Chondrocyte (in vitro differentiated cells): Measurements from ENCODE around the gene GNAQ. TPM values are rescaled to one million over a fixed set of nuclear protein-coding genes. Genes with fewer than 3 reads are reported as not detected.
A peak's percentile ranks its signal among the peaks of the same experiment; 100 is the strongest.

Experiments
- DNase-seq: peaks from one replicate; pipeline ENCODE4 v3.0.0; 2021; ENCODE audit warnings: mixed read lengths, low spot score
- H3K27ac Mint-ChIP-seq: one replicate; pipeline ENCODE4 v1.8.0; 2021; ENCODE audit warnings: mild to moderate bottlenecking, moderate library complexity, mixed read lengths; ENCODE audit not compliant: unreplicated experiment
- H3K27me3 Mint-ChIP-seq: 2 replicates; pipeline ENCODE4 v1.8.0; 2021; ENCODE audit warnings: low read depth, mixed read lengths
- H3K36me3 Mint-ChIP-seq: 2 replicates; pipeline ENCODE4 v1.8.0; 2021; ENCODE audit warnings: low read depth, mixed read lengths
- H3K4me1 Mint-ChIP-seq: 2 replicates; pipeline ENCODE4 v1.8.0; 2021; ENCODE audit warnings: low read depth, mild to moderate bottlenecking, mixed read lengths
- H3K4me3 Mint-ChIP-seq: one replicate; pipeline ENCODE4 v1.8.0; 2021; ENCODE audit warnings: mild to moderate bottlenecking, moderate library complexity, mixed read lengths; ENCODE audit not compliant: unreplicated experiment
- H3K9me3 Mint-ChIP-seq: 2 replicates; pipeline ENCODE4 v1.8.0; 2021; ENCODE audit warnings: low read depth, mixed read lengths
- CTCF ChIP-seq: fragments of 200-600 bp; sonication (generic); IDR thresholded peaks from 2 replicates; pipeline ENCODE4 v1.5.0; 2021; ENCODE audit warnings: antibody characterized with exemption, mild to moderate bottlenecking, moderate library complexity
- total RNA-seq: library from RNA; stranded (reverse); gene quantifications from 3 replicates; pipeline ENCODE4 v1.2.1, GENCODE V29; 2021

The GNAQ gene
- total RNA-seq, 1 donor from 2014 or later = 87.0 TPM

GRCh38 chr9:77935211-77935610 is 96.4 kb downstream of the GNAQ start:
- Mint-ChIP-seq H3K27me3 (no peaks in the 10 kb centered on the region), H3K9me3 (no peaks in the 10 kb centered on the region), H3K4me1 (peaks cover 31% of the 10 kb centered on the region), H3K27ac (no peak overlapping the region), H3K36me3 (no peaks in the 10 kb centered on the region), H3K4me3 (no peak overlapping the region)
- DNase-seq = no peak
- TF ChIP-seq CTCF = no peak

GRCh38 chr9:77933976-77934375 is 97.6 kb downstream of the GNAQ start:
- DNase-seq = no peak
- H3K4me1 Mint-ChIP-seq = peaks cover 31% of the 10 kb centered on the region
- no peaks in the 10 kb centered on the region for H3K9me3 Mint-ChIP-seq
- no peak overlapping the region for H3K4me3 Mint-ChIP-seq
- TF ChIP-seq CTCF = no peak
- no peaks in the 10 kb centered on the region for H3K36me3 Mint-ChIP-seq
- no peaks in the 10 kb centered on the region for H3K27me3 Mint-ChIP-seq
- no peak overlapping the region for H3K27ac Mint-ChIP-seq

- Mint-ChIP-seq H3K27me3 (no peaks in the 10 kb centered on the region), H3K4me1 (peaks cover 28% of the 10 kb centered on the region), H3K27ac (no peak overlapping the region), H3K9me3 (no peaks in the 10 kb centered on the region), H3K4me3 (no peak overlapping the region), H3K36me3 (no peaks in the 10 kb centered on the region)
- no peak for DNase-seq
- no peak for TF ChIP-seq CTCF
Measured at GRCh38 chr9:77933019-77933418, 98.6 kb downstream of the GNAQ start.

- no peak for DNase-seq
- Mint-ChIP-seq H3K27ac (no peak overlapping the region), H3K4me1 (peaks cover 47% of the 10 kb centered on the region), H3K9me3 (no peaks in the 10 kb centered on the region), H3K27me3 (no peaks in the 10 kb centered on the region), H3K4me3 (no peak overlapping the region), H3K36me3 (peaks cover 1% of the 10 kb centered on the region)
- TF ChIP-seq CTCF = no peak
Measured at GRCh38 chr9:77929942-77930341, 101.7 kb downstream of the GNAQ start.

- H3K4me1 Mint-ChIP-seq = peaks cover 57% of the 10 kb centered on the region
- peaks cover 1% of the 10 kb centered on the region for H3K36me3 Mint-ChIP-seq
- H3K4me3 Mint-ChIP-seq = no peak overlapping the region
- no peak for TF ChIP-seq CTCF
- no peak for DNase-seq
- H3K27me3 Mint-ChIP-seq = no peaks in the 10 kb centered on the region
- H3K27ac Mint-ChIP-seq = peak overlapping the region; percentile 78
- H3K9me3 Mint-ChIP-seq = no peaks in the 10 kb centered on the region
Measured at GRCh38 chr9:77927265-77927664, 104.3 kb downstream of the GNAQ start.
